ENCODE measurements around the gene CFAP119.

GRCh38 chr16:30774367-30775130 is 12.7 kb upstream of the CFAP119 start:
- TF ChIP-seq CTCF (IDR thresholded peaks at IDR 0.05) = no peak
- TF ChIP-seq POLR2AphosphoS5 (IDR thresholded peaks at IDR 0.05) = no peak
- no peak for TF ChIP-seq POLR2A (IDR thresholded peaks at IDR 0.05)

Data from sigmoid colon (tissue), 4 donors.